Testis (tissue), 3 donors: ENCODE results near the gene XAF1. TPM values are rescaled to one million over a fixed set of nuclear protein-coding genes. Genes with fewer than 3 reads are reported as not detected.

Source experiments
- DNase-seq: peaks from one replicate; pipeline ENCODE4 v3.0.0-alpha.2; 2019
- H3K27ac ChIP-seq, 2 donors: fragments of 200-600 bp; sonication (generic); one replicate each; pipeline ENCODE4 v1.5.1; 2019
- H3K27me3 ChIP-seq: fragments of 200-600 bp; sonication (generic); one replicate; pipeline ENCODE4 v1.5.1; 2019
- H3K36me3 ChIP-seq: fragments of 200-600 bp; sonication (generic); one replicate; pipeline ENCODE4 v1.5.1; 2017; ENCODE audit warnings: low read depth; ENCODE audit errors: missing control alignments
- H3K4me1 ChIP-seq: fragments of 200-600 bp; sonication (generic); one replicate; pipeline ENCODE4 v1.5.1; 2019
- H3K4me3 ChIP-seq, 2 donors: fragments of 200-600 bp; sonication (generic); one replicate each; pipeline ENCODE4 v1.5.1; 2017 to 2019
- H3K9me3 ChIP-seq: fragments of 200-600 bp; sonication (generic); one replicate; pipeline ENCODE4 v1.5.1; 2017
- POLR2A ChIP-seq: fragments of 450-650 bp; IDR thresholded peaks from one replicate; pipeline ENCODE4 v1.6.1; 2017; ENCODE audit warnings: antibody characterized with exemption, mild to moderate bottlenecking, moderate library complexity
- WGBS, 2 donors: methylation state at CpG; one replicate each; pipeline ENCODE4 v1.1.5; 2018; 5-methylcytosine and 5-hydroxymethylcytosine counted together
- intact Hi-C: fragments of 100-400 bp; cut with DNase I; formaldehyde crosslinking; loops from one replicate; pipeline ENCODE4 v1.15.1; 2023; ENCODE audit warnings: low total_unique reads
- polyA plus RNA-seq: library from polyadenylated mRNA; stranded (reverse); fragments of 350-450 nt; fragmentation: Illumina TruSeq; extraction: RNeasy Lipid Tissue Mini Kit (QIAGEN cat#74804); gene quantifications from one replicate; pipeline ENCODE4 v1.2.3, GENCODE V29; 2014; ENCODE audit warnings: low read depth, low replicate concordance; ENCODE audit not compliant: insufficient read depth
- total RNA-seq, 2 donors: library from RNA; depleted of rRNA; stranded (reverse); fragments of >200 nt; gene quantifications; one replicate each; pipeline ENCODE4 v1.2.3, GENCODE V29; 2016
- TF ChIP-seq, protein P1 (sequence below), 3 experiments: fragments of 450-650 bp in 2 of 3; fragments of 200-600 bp in 1 of 3; sonication (generic) in 1 of 3; IDR thresholded peaks; one replicate each; pipeline ENCODE4 v1.5.1; 2016 to 2019; ENCODE audit warnings: antibody characterized with exemption in 3 of 3, mild to moderate bottlenecking in 2 of 3, moderate library complexity in 1 of 3

The XAF1 gene
- total and polyA plus RNA-seq, 3 donors from 2014 or later = 10.4 to 39.6 (median 26.8) TPM

DNA sequence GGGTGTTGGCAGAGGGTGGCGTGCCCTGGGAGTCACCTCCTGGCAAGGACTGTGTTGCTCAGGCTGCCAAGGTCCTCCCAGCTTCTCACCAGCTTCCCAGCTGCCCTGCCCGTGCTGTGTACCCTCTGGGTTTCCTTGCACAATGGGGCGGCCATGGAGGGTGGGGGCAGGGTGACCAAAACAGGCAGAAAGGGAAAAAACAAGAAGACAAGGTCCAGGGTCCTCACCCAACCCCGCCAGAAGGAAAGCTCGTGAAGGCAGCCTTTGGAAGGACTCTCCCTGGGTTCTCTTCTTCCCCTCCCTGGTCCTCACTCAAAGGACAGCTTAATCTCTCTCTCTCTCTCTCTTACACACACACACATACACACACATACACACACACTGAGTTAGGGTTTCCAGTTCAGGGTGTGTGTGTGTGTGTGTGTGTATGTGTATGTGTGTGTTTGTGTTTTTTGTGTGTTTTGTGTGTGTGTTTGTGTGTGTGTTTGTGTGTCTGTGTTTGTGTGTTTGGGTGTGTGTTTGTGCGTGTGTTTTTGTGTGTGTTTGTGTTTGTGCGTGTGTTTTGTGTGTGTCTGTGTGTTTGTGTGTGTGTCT lies 44.7 kb upstream of the XAF1 start:
- Histone ChIP-seq H3K27me3 (no peaks in the 10 kb centered on the region), H3K27ac (no peak overlapping the region), H3K4me1 (peaks cover 13% of the 10 kb centered on the region), H3K4me3 (no peak overlapping the region), H3K36me3 (no peaks in the 10 kb centered on the region), H3K9me3 (no peaks in the 10 kb centered on the region)
- peak; percentile 70 for DNase-seq
- intact Hi-C loops = no loop called here
- 66 to 73% methylated on average over 7 of the region's 7 CpGs for WGBS, 2 donors
- TF ChIP-seq, protein P1, sequence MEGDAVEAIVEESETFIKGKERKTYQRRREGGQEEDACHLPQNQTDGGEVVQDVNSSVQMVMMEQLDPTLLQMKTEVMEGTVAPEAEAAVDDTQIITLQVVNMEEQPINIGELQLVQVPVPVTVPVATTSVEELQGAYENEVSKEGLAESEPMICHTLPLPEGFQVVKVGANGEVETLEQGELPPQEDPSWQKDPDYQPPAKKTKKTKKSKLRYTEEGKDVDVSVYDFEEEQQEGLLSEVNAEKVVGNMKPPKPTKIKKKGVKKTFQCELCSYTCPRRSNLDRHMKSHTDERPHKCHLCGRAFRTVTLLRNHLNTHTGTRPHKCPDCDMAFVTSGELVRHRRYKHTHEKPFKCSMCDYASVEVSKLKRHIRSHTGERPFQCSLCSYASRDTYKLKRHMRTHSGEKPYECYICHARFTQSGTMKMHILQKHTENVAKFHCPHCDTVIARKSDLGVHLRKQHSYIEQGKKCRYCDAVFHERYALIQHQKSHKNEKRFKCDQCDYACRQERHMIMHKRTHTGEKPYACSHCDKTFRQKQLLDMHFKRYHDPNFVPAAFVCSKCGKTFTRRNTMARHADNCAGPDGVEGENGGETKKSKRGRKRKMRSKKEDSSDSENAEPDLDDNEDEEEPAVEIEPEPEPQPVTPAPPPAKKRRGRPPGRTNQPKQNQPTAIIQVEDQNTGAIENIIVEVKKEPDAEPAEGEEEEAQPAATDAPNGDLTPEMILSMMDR (IDR thresholded peaks at IDR 0.05) = no peak
- no peak for TF ChIP-seq POLR2A

DNA sequence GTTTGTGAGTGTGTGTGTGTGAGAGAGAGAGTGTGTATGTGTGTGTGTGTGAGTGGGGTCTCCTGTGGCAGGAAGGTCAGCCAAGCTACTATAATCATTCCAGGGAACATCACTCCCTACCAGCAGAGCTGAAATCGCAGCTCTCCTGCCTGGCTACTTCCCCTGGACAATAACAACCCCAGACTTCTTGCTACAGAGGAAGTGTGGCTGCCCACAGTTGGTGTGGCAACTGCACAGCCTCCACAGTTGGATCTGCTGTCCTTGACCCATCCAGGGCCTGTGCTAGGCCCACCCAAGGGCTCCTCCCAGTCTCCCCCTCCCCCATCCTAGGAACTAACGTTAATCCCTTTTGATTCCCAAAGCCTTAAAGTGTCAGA lies 44.2 kb upstream of the XAF1 start:
- Histone ChIP-seq H3K4me3 (no peak overlapping the region), H3K27ac (no peak overlapping the region), H3K27me3 (no peaks in the 10 kb centered on the region), H3K9me3 (no peaks in the 10 kb centered on the region), H3K36me3 (no peaks in the 10 kb centered on the region), H3K4me1 (peaks cover 13% of the 10 kb centered on the region)
- DNase-seq = no peak
- whole genome bisulfite sequencing, 2 donors = 10 to 14% methylated on average over 2 of the region's 2 CpGs
- TF ChIP-seq, protein P1 (IDR thresholded peaks at IDR 0.05) = no peak
- no peak for TF ChIP-seq POLR2A
- intact Hi-C loops = no loop called here

DNA sequence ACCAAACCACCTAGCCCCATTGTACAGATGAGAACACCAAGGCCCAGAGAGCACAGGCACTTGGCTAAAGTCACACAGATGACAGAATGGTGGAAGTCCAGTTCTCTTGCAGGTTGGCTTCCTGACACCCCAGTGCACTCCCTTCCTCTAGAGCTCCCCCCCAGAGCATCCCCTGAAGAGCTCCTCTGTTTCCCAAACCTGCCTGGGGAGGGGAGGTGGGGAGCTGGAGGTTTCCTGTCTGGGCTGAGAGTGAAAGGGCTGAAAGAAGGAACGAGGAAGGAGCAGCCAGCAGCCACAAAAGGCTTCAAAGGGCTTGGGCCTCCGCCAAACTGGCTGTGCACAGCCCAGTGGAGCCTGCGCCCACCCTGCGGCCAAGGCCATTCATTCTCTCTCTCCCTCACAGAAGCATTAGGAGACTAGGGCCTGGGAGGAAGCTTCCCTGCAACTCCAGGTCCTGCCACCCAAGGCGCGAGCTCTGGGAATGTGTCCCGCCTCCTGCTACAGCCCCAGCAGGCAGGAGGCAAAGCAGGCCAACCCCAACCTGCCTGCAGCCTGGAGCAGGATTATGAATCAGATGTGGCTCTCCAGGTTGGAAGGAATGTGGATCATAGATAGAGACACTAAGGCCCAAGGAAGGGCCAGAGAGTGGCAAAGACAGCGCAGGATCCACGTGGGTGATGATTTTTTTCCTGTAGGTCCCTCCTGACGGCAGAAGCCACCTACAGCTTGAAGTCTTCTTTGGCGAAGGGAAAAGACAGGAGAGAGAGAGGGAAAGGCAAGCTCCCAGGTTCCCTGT lies 43.6 kb upstream of the XAF1 start:
- WGBS, 2 donors = 14 to 17% methylated on average over 11 of the region's 11 CpGs
- intact Hi-C loops = no loop called here

DNA sequence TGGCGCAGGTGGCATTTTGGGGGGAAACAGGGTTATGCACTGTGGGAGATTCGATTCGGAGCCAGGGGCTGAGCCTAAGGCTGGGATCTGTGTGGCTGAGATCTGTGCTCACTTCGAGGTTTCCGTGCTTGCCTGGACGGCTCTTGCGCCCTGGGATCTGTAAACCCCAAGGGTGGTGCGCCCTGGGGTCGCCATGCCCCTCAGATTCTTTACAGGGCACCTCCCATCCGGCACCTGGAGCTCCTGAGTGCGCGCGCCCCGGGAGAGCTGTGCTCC lies 43.1 kb upstream of the XAF1 start:
- H3K4me1 ChIP-seq = peaks cover 13% of the 10 kb centered on the region
- TF ChIP-seq POLR2A = no peak
- TF ChIP-seq, protein P1 (IDR thresholded peaks at IDR 0.05) = no peak
- 15 to 19% methylated on average over 6 to 14 of the region's 14 CpGs for WGBS, 2 donors
- no peaks in the 10 kb centered on the region for H3K27me3 ChIP-seq
- H3K9me3 ChIP-seq = no peaks in the 10 kb centered on the region
- H3K4me3 ChIP-seq = peak overlapping the region in 1 of 2 donors; percentile 47
- intact Hi-C loops = no loop called here
- no peak for DNase-seq
- no peak overlapping the region for H3K27ac ChIP-seq
- no peaks in the 10 kb centered on the region for H3K36me3 ChIP-seq

More for the DNA sequence above, 43.6 kb upstream of the XAF1 start:
- Histone ChIP-seq H3K36me3 (no peaks in the 10 kb centered on the region), H3K9me3 (no peaks in the 10 kb centered on the region), H3K4me3 (no peak overlapping the region), H3K27me3 (no peaks in the 10 kb centered on the region), H3K27ac (no peak overlapping the region), H3K4me1 (peaks cover 13% of the 10 kb centered on the region)
- TF ChIP-seq, protein P1 (IDR thresholded peaks at IDR 0.05) = peak in 1 of 3 experiments; percentile 3
- no peak for TF ChIP-seq POLR2A
- DNase-seq = peak; percentile 66
